H54 (cell line): ENCODE measurements around the gene UBASH3A.

ENCODE experiments used
- DNase-seq: peaks from one replicate; pipeline ENCODE4 v3.0.0; 2011; ENCODE audit warnings: low spot score, mixed read lengths; ENCODE audit not compliant: insufficient read length
- FAIRE-seq: peaks from 3 replicates; lab custom pipeline; 2011; peaks lifted over from hg19 to GRCh38; lab: Jason Lieb, UNC
- POLR2A ChIP-seq: IDR thresholded peaks from 2 replicates; pipeline ENCODE4 v1.6.1; 2011; ENCODE audit warnings: low read depth, mild to moderate bottlenecking, low read length

UBASH3A gene

GRCh38 chr21:42476388-42477331 is 73.0 kb downstream of the UBASH3A start:
- FAIRE-seq (no peak), DNase-seq (no peak)
- TF ChIP-seq POLR2A, result no peak

GRCh38 chr21:42478504-42478903 is 74.8 kb downstream of the UBASH3A start:
- no peak for TF ChIP-seq POLR2A
- DNase-seq, result no peak
- FAIRE-seq, result no peak

GRCh38 chr21:42479582-42479981 is 75.9 kb downstream of the UBASH3A start:
- TF ChIP-seq POLR2A, result no peak
- DNase-seq (no peak), FAIRE-seq (no peak)

GRCh38 chr21:42480736-42481135 is 77.0 kb downstream of the UBASH3A start:
- DNase-seq (no peak), FAIRE-seq (no peak)
- TF ChIP-seq POLR2A, result no peak

GRCh38 chr21:42481169-42481568 is 77.5 kb downstream of the UBASH3A start:
- no peak for FAIRE-seq
- TF ChIP-seq POLR2A, result no peak
- DNase-seq, result no peak

- TF ChIP-seq POLR2A, result no peak
- no peak for DNase-seq
- FAIRE-seq, result no peak
Measured at GRCh38 chr21:42484966-42485365, 81.3 kb downstream of the UBASH3A start.

GRCh38 chr21:42486072-42486471 is 82.4 kb downstream of the UBASH3A start:
- no peak for TF ChIP-seq POLR2A
- FAIRE-seq, result no peak
- no peak for DNase-seq

- DNase-seq (no peak), FAIRE-seq (no peak)
- TF ChIP-seq POLR2A, result no peak
Measured at GRCh38 chr21:42486531-42486930, 82.8 kb downstream of the UBASH3A start.

- DNase-seq (no peak), FAIRE-seq (no peak)
- TF ChIP-seq POLR2A, result no peak
Measured at GRCh38 chr21:42489006-42489563, 85.4 kb downstream of the UBASH3A start.

GRCh38 chr21:42489991-42490390 is 86.3 kb downstream of the UBASH3A start:
- DNase-seq (no peak), FAIRE-seq (no peak)
- no peak for TF ChIP-seq POLR2A

- FAIRE-seq, result no peak
- no peak for DNase-seq
- TF ChIP-seq POLR2A, result no peak
Measured at GRCh38 chr21:42490720-42491119, 87.0 kb downstream of the UBASH3A start.

GRCh38 chr21:42491328-42491727 is 87.6 kb downstream of the UBASH3A start:
- DNase-seq (no peak), FAIRE-seq (no peak)
- no peak for TF ChIP-seq POLR2A

- DNase-seq (no peak), FAIRE-seq (no peak)
- TF ChIP-seq POLR2A, result no peak
Measured at GRCh38 chr21:42492201-42492600, 88.5 kb downstream of the UBASH3A start.
